ENCODE measurements around the gene RHOBTB3.

Gene RHOBTB3

GRCh38 chr5:95841914-95842812 is 111.0 kb downstream of the RHOBTB3 start:
- peak; percentile 90 for DNase-seq (ENCODE audit: low read depth)

GRCh38 chr5:95842854-95843544 is 111.9 kb downstream of the RHOBTB3 start:
- peak; percentile 95 for DNase-seq (ENCODE audit: low read depth)

GRCh38 chr5:95843733-95844223 is 112.6 kb downstream of the RHOBTB3 start:
- DNase-seq (ENCODE audit: low read depth), result peak; percentile 79

GRCh38 chr5:95845391-95845790 is 114.3 kb downstream of the RHOBTB3 start:
- DNase-seq (ENCODE audit: low read depth), result no peak
